Testis (tissue), 2 donors: ENCODE measurements around the gene CHCHD6.
"Not testable (repeated sequence)": the region's sequence is repeated elsewhere in the genome, so short reads cannot be mapped to it uniquely, and the experiment has no call there.

Source experiments
- POLR2A ChIP-seq: fragments of 450-650 bp; IDR thresholded peaks from one replicate; pipeline ENCODE4 v1.6.1; 2017; ENCODE audit warnings: antibody characterized with exemption, mild to moderate bottlenecking, moderate library complexity
- TF ChIP-seq, protein P1 (sequence below), 3 experiments: fragments of 450-650 bp in 2 of 3; fragments of 200-600 bp in 1 of 3; sonication (generic) in 1 of 3; IDR thresholded peaks; one replicate each; pipeline ENCODE4 v1.5.1; 2016 to 2019; ENCODE audit warnings: antibody characterized with exemption in 3 of 3, mild to moderate bottlenecking in 2 of 3, moderate library complexity in 1 of 3

DNA sequence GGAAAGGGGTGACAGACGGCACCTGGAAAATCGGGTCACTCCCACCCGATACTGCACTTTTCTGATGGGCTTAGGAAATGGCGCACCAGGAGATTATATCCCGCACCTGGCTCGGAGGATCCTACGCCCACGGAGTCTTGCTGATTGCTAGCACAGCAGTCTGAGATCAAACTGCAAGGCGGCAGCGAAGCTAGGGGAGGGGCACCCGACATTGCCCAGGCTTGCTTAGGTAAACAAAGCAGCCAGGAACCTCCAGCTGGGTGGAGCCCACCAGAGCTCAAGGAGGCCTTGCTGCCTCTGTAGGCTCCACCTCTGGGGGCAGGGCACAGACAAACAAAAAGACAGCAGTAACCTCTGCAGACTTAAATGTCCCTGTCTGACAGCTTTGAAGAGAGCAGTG lies 97.3 kb downstream of the CHCHD6 start:
- TF ChIP-seq, protein P1, sequence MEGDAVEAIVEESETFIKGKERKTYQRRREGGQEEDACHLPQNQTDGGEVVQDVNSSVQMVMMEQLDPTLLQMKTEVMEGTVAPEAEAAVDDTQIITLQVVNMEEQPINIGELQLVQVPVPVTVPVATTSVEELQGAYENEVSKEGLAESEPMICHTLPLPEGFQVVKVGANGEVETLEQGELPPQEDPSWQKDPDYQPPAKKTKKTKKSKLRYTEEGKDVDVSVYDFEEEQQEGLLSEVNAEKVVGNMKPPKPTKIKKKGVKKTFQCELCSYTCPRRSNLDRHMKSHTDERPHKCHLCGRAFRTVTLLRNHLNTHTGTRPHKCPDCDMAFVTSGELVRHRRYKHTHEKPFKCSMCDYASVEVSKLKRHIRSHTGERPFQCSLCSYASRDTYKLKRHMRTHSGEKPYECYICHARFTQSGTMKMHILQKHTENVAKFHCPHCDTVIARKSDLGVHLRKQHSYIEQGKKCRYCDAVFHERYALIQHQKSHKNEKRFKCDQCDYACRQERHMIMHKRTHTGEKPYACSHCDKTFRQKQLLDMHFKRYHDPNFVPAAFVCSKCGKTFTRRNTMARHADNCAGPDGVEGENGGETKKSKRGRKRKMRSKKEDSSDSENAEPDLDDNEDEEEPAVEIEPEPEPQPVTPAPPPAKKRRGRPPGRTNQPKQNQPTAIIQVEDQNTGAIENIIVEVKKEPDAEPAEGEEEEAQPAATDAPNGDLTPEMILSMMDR (IDR thresholded peaks at IDR 0.05) = not testable (repeated sequence)
- not testable (repeated sequence) for TF ChIP-seq POLR2A
